Mesodermal cell (in vitro differentiated cells): ENCODE measurements around the gene CIDEB. TPM values are rescaled to one million over a fixed set of nuclear protein-coding genes. Genes with fewer than 3 reads are reported as not detected.
"Not testable (repeated sequence)": the region's sequence is repeated elsewhere in the genome, so short reads cannot be mapped to it uniquely, and the experiment has no call there.

Experiments
- H3K27ac ChIP-seq: 2 replicates; pipeline ENCODE4 v1.7.0; 2013; ENCODE audit warnings: mild to moderate bottlenecking, low read depth, low read length, moderate library complexity; ENCODE audit not compliant: severe bottlenecking
- H3K36me3 ChIP-seq: 2 replicates; pipeline ENCODE4 v1.7.1; 2013; ENCODE audit warnings: mild to moderate bottlenecking, low read length, moderate library complexity; ENCODE audit not compliant: control insufficient read depth, insufficient read depth
- H3K4me1 ChIP-seq: one replicate; pipeline ENCODE4 v1.7.1; 2013; ENCODE audit warnings: mild to moderate bottlenecking, low read length; ENCODE audit not compliant: insufficient read depth, control insufficient read depth, poor library complexity, severe bottlenecking
- H3K4me3 ChIP-seq: 2 replicates; pipeline ENCODE4 v1.7.0; 2013; ENCODE audit warnings: low read length, control low read depth, mild to moderate bottlenecking; ENCODE audit not compliant: insufficient read depth, poor library complexity, severe bottlenecking; ENCODE audit errors: extremely low read depth
- H3K9me3 ChIP-seq: 2 replicates; pipeline ENCODE4 v1.7.1; 2013; ENCODE audit warnings: mild to moderate bottlenecking, low read length, moderate library complexity; ENCODE audit not compliant: control insufficient read depth
- WGBS, 2 experiments: methylation state at CpG; one replicate each; pipeline ENCODE4 v1.1.5; 2013; ENCODE audit warnings: missing lambda C conversion rate in 2 of 2; ENCODE audit not compliant: insufficient coverage in 2 of 2; 5-methylcytosine and 5-hydroxymethylcytosine counted together
- polyA plus RNA-seq, 2 experiments: library from polyadenylated mRNA; stranded (reverse); fragments of 50-300 nt; gene quantifications; one replicate each; pipeline ENCODE4 v1.2.3, GENCODE V29; 2013

CIDEB gene
- polyA plus RNA-seq (2013, experiment 1 of 2): not detected
- polyA plus RNA-seq (2013, experiment 2 of 2): not detected

- Histone ChIP-seq H3K36me3 (peaks cover 78% of the 10 kb centered on the region), H3K9me3 (no peaks in the 10 kb centered on the region), H3K4me3 (no peak within 1 kb of the TSS), H3K27ac (no peak within 1 kb of the TSS), H3K4me1 (no peaks in the 10 kb centered on the region)
- WGBS, 2 experiments: 65 to 72% methylated on average over 6 of the region's 6 CpGs
Measured at GRCh38 chr14:24307575-24308341, at the start of gene CIDEB. Gene CIDEB, minus strand, starts transcription at chr14:24307977. Its CDS starts 119 bp downstream, at chr14:24307858.

- Histone ChIP-seq H3K9me3 (no peaks in the 10 kb centered on the region), H3K27ac (no peak overlapping the region), H3K4me3 (no peak overlapping the region), H3K4me1 (no peaks in the 10 kb centered on the region), H3K36me3 (no peaks in the 10 kb centered on the region)
- 95% methylated on average over 3 of the region's 4 CpGs; no CpG with 5 or more reads in 1 of the 2 experiments for WGBS, 2 experiments
Measured at GRCh38 chr14:24356208-24356607, 48.4 kb upstream of the CIDEB start.

DNA sequence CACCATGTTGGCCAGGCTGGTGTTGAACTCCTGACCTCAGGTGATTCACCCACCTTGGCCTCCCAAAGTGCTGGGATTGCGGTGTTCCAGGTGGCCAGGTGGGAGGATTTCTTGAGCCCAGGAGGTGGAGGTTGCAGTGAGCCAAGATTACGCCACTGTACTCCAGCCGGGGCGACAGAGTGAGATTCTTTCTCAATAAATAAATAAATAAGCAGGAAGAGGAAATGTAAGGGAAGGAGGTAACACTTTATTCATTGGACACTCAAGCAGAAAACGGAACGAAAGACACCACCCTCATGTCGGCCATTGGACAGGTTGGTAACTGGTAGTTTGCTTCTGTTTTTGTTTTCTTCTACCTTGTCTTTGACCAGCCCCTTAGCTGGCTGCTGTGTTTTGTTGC lies 47.2 kb upstream of the CIDEB start:
- Histone ChIP-seq H3K4me3 (no peak overlapping the region), H3K4me1 (no peaks in the 10 kb centered on the region), H3K9me3 (no peaks in the 10 kb centered on the region), H3K36me3 (no peaks in the 10 kb centered on the region), H3K27ac (no peak overlapping the region)
- WGBS, 2 experiments: 79 to 91% methylated on average over 3 to 4 of the region's 7 CpGs

DNA sequence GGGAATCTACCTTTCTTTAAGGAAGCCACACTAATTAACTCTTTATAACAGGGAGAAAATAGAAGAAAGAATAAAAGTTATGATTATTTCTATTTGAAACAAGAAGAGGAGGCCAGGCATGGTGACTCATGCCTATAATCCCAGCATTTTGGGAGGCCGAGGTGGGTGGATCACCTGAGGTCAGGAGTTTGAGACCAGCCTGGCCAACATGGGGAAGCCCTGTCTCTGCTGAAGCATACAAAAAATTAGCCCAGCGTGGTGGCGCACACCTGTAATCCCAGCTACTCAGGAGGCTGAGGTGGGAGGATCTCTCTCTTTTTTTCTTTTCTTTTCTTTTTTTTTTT lies 46.7 kb upstream of the CIDEB start:
- WGBS, 2 experiments: 80% methylated on average over 1 of the region's 3 CpGs; no CpG with 5 or more reads in 1 of the 2 experiments
- not testable (repeated sequence) for H3K9me3 ChIP-seq, H3K4me3 ChIP-seq, H3K27ac ChIP-seq, H3K4me1 ChIP-seq, H3K36me3 ChIP-seq

DNA sequence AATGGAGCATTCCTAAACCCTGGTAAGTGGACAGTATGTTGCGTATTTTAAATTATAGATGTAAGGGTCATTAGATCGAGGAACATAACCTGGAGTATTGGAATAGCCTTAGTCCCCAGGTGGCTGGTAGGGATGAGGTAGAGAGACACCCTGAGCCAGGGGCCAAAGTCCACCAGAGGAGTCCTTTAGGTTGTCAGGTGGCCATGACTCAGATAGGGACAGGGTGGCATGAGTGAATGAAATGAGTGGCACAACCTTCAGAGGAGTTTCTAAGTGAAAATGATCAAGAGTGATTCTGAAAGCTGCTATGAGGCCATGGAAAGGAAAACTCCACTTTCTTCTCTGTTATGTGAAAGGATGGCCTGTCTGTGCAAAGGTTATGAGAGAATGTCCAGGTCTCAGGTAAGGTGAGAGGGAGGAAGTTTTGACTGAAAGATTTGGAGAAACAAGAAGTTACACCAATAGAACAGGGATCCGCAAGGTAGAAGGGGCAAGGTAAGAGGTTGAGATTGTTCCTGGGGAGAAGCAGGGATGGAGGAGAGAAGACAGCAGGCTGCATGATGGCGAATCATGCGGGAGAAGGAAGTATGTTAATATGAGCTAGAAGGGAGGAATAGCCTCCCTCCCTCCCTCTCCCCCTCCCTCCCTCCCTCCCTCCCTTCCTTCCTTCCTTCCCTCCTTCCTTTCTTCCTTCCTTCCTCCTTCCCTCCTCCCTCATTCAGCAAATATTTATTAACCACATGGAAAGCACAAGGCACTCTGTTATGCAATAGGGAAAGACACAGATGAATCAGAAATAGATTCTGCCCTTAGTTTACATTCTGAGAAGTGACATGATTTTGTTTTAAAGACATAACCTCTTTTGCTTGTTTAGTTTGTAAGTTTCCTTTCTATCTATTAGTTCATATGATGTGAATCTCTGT lies 46.0 kb upstream of the CIDEB start:
- Histone ChIP-seq H3K4me1 (no peaks in the 10 kb centered on the region), H3K27ac (no peak overlapping the region), H3K9me3 (no peaks in the 10 kb centered on the region), H3K36me3 (no peaks in the 10 kb centered on the region), H3K4me3 (no peak overlapping the region)
- WGBS, 2 experiments: 90 to 92% methylated on average over 3 of the region's 5 CpGs

DNA sequence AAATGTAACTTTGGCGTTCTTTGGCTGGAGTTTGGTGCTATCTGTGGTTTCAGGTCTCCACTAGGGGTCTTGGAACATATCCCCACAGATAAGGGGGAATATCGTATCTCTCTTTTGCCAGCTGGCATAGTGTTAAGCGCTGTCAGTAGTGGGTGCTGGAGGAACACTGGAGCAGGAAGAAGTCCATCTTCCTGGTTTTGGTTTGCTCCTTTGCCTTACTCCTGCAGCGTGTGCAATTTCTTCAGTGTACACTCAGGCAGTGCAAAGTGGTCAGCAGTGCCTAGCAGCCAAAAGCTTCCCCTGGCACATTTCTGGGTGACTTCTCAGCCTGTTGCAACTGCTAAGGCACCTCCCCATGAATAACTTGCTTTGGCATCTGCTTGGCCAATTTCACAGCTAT lies 43.7 kb upstream of the CIDEB start:
- Histone ChIP-seq H3K9me3 (no peaks in the 10 kb centered on the region), H3K4me1 (no peaks in the 10 kb centered on the region), H3K27ac (no peak overlapping the region), H3K36me3 (no peaks in the 10 kb centered on the region), H3K4me3 (no peak overlapping the region)
- 18 to 30% methylated on average over 3 to 4 of the region's 4 CpGs for whole genome bisulfite sequencing, 2 experiments

GRCh38 chr14:24349742-24350141 lies 42.0 kb upstream of the CIDEB start:
- 57 to 73% methylated on average over 5 of the region's 5 CpGs for WGBS, 2 experiments

DNA sequence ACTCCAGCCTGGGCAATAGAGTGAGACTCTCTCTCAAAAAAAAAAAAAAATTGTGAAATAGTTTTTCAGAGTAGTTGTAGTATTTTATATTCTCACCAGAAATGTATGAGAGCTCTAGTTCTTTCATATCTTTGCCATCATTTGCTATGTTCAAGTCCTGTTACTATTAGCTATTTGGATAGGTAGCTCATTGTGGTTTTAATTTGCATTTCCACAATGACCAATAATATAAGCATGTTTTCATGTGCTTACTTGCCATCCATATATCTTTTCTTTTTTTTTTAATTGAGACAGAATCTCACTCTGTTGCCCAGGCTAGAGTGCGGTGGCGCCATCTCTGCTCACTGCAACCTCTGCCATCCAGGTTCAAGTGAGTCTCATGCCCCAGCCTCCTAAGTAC lies 40.4 kb upstream of the CIDEB start:
- no peak overlapping the region for H3K27ac ChIP-seq
- H3K9me3 ChIP-seq: no peaks in the 10 kb centered on the region
- no peaks in the 10 kb centered on the region for H3K36me3 ChIP-seq
- no peaks in the 10 kb centered on the region for H3K4me1 ChIP-seq
- no peak overlapping the region for H3K4me3 ChIP-seq
- WGBS, 2 experiments: 94 to 100% methylated on average over 2 of the region's 2 CpGs

More at GRCh38 chr14:24349742-24350141, 42.0 kb upstream of the CIDEB start:
- Histone ChIP-seq H3K4me1 (no peaks in the 10 kb centered on the region), H3K9me3 (no peaks in the 10 kb centered on the region), H3K36me3 (no peaks in the 10 kb centered on the region), H3K4me3 (no peak overlapping the region), H3K27ac (no peak overlapping the region)

DNA sequence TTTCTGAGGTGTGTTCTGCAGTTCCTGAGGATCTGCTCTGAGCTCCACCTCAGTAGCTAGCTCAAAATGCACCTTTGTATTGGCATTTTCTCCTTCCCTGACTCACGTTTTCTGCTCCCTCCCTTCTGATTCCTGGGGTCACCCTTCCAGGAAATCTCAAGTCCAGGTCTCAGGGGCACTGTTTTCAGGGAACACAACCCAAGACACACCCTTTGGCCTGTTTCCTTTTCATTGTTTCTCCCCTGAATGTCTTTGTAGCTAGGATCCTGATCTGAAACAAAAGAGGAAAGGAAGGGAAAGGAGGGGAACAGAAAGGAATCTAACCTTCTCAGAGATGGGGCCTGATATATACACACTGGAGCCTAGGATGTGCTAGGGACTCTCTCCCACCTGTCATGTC lies 39.4 kb upstream of the CIDEB start:
- H3K4me1 ChIP-seq: no peaks in the 10 kb centered on the region
- 50 to 67% methylated on average over 1 of the region's 1 CpG for WGBS, 2 experiments
- H3K4me3 ChIP-seq: no peak overlapping the region
- no peaks in the 10 kb centered on the region for H3K9me3 ChIP-seq
- no peaks in the 10 kb centered on the region for H3K36me3 ChIP-seq
- H3K27ac ChIP-seq: no peak overlapping the region

DNA sequence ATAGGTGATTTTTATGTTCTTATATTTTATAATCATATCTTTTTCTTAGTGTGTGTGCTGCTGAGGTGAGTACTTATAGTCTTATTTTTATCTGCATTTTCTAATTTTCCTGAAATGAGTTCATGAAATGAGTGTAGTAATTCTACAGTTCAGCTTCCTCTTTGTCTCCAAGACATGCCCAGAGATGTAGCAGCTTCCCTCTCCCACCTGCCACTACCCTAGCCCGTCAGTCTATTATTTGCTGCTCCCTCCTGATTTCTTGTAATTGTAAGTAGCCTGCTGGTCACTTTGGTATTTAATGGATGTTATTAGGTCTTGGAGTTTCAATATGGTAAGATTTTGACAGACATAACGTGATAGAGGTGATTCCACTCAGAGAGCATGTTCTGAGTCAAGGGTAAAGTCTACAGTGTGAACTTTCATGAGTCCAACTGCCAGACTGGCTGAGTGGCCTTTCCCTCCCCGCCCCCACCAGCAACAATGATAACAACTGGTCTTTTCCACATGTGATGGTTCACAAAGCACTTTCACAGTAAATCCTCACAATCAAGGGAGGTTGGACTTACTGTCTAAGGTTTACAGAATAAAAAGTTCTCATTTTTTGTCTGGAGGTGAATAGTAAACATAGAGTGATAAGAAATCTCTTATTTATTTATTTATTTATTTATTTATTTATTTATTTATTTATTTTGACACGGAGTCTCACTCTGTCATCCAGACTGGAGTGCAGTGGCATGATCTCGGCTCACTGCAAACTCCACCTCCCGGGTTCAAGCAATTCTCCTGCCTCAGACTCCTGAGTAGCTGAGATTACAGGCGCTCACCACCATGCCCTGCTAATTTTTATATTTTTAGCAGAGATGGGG lies 36.3 kb upstream of the CIDEB start:
- no peak overlapping the region for H3K4me3 ChIP-seq

More for the DNA sequence above, 36.3 kb upstream of the CIDEB start:
- 78 to 80% methylated on average over 2 to 5 of the region's 7 CpGs for WGBS, 2 experiments
- no peak overlapping the region for H3K27ac ChIP-seq
- H3K9me3 ChIP-seq: no peaks in the 10 kb centered on the region
- no peaks in the 10 kb centered on the region for H3K36me3 ChIP-seq
- H3K4me1 ChIP-seq: no peaks in the 10 kb centered on the region
